HG03558 (cell line): ENCODE data around the gene ADAM12.
"Not testable (repeated sequence)": the region's sequence is repeated elsewhere in the genome, so short reads cannot be mapped to it uniquely, and the experiment has no call there.

Experiments
- ATAC-seq: cut with Tn5 transposase; IDR thresholded peaks from one replicate; pipeline ENCODE4 v1.9.1; 2021; ENCODE audit warnings: moderate number of reproducible peaks; ENCODE audit not compliant: unreplicated experiment; ENCODE audit errors: extremely low read depth

The ADAM12 gene

DNA sequence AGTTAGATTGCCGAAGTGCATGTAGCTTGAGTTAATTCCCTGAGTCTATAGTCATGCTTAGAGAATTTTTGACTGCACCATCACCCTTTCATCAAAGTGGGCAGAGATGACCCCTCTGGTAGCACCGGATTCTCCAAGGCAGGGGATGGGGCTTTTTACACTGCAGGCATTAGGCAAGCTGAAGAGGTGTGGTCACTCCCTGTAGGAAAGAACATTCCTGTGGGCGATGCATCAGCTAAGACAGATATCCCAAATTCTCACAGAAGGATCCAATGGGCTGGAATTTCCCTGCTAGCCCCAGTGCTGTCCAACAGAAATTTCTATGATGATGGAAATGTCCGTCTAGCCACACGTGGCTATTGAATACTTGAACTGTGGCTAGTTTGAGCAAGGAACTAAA lies 118.2 kb downstream of the ADAM12 start:
- no peak for ATAC-seq

DNA sequence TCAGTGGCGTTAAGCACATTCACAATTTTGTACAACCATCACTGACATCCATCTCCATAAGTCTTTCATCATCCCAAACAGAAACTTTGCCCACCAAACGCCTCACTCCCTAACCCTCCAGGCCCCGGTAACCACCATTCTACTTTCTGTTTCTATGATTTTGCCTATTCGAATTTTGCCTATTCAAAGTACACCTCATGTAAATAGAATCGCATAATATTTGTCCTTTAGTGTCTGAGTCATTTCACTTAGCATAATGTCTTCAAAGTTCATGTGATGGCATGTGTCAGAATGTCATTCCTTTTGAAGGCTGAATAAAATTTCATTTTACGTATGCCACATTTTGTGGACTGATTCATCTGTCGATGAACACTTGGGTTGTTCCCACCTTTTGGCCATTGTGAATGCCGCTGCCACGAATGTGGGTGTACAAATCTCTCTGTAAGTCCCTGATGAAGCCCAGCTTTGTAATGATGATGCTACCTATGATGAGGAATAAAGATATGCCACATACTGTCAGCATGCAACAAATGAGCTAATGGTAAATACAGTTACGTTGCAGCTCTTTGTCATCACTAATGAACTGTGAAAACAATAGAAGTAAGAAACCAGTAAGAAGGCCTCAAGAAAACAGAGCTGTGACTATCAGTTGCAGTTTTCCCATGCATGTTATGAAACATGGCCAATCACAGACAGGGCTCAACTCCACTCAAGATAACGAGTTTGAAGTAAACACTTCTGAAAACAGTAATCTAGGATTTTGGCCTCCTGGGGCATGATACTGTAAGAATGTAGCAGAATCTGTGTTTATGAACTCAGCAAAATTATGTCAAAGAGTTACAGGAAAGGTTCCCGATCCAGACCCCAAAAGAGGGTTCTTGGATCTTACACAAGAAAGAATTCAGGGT lies 120.0 kb downstream of the ADAM12 start:
- no peak for ATAC-seq

GRCh38 chr10:126264102-126265018 lies 123.9 kb downstream of the ADAM12 start:
- no peak for ATAC-seq

DNA sequence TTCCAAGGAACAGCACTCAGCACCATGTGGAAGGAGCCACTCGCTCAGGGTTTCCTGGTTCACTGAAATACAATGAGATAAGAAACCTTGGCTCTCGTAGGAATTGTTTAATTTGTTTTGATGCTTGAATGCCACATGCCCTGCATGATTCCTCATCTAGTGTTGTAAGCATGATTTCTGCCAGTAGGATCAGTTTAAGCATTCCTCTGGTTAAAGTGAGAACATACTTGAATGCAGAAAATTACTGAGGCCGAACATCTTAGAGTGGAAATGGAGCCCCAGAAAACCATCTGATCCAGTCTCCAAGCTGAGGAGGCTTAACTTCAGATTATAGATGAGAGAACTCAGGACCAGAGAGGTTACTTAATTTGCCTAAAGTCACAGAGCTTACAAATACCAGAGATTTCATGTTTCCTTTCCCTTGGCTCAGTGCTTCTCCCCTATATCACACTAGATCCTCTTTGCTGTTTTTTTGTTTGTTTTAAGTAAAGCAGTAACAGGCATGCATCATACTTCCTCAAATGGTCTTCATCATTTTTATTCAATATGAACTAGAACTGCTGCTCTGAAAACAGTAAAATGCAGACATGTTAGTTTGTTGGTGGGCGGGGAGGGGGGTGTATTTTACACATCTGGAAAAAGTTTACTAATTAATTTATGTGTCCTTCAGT lies 125.1 kb downstream of the ADAM12 start:
- no peak for ATAC-seq

DNA sequence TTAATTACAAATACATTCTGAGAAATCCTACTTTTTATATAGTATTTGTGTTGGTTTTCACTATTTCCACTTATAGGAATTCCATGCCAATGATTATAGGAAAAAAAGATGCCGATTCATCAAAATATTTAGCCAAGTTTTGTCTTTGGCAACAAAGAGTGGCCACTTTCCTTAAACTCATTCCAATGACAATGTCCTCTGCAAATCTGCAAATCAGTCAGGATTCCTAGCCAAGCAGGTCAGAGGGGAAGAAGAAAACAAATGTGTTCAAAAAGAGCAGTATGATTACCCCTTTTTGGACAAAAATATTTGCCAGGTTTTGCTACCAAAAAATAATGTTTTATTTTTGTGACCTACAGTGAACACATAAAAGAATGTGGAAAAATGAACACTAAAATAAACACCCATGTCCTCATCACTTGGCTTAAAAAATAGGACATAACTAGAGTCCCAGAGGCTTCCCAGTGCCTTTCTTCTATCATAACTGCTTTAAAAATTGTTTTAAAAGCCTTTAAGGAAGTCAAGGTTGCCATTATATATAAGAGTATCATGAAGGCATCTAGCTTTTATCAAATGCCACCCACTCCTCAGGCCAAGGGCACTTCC lies 125.9 kb downstream of the ADAM12 start:
- no peak for ATAC-seq

- ATAC-seq: no peak
Measured at GRCh38 chr10:126259760-126260479, 128.4 kb downstream of the ADAM12 start.

- no peak for ATAC-seq
Measured at GRCh38 chr10:126256864-126257263, 131.4 kb downstream of the ADAM12 start.

GRCh38 chr10:126255313-126255712 lies 133.0 kb downstream of the ADAM12 start:
- no peak for ATAC-seq

- no peak for ATAC-seq
Measured at GRCh38 chr10:126253611-126253998, 134.7 kb downstream of the ADAM12 start.

- ATAC-seq: no peak
Measured at GRCh38 chr10:126252884-126253610, 135.2 kb downstream of the ADAM12 start.

DNA sequence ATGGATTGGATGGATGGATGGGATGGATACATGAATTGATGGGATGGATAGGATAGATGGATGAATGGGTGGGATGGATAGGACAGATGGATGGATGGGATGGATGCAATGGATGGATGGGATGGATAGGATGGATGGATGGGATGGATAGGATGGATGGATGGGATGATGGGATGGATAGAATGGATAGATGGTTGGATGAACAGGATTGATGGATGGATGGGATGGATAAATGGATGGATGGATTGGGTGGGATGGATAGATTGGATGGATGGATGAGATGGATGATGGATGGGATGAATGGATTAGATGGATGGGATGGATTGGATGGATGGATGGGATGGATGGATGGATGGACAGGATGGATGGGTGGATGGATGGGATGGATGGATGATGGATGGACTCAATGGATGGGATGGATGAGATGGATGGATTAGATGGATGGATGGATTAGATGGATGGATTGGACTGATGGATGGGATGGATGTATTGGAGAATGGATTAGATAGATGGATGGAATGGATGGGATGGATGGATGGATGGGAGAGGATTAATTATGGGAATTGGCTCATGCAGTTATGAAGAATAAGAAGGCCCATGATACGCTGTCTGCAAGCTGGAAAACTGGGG lies 136.4 kb downstream of the ADAM12 start:
- ATAC-seq: no peak

DNA sequence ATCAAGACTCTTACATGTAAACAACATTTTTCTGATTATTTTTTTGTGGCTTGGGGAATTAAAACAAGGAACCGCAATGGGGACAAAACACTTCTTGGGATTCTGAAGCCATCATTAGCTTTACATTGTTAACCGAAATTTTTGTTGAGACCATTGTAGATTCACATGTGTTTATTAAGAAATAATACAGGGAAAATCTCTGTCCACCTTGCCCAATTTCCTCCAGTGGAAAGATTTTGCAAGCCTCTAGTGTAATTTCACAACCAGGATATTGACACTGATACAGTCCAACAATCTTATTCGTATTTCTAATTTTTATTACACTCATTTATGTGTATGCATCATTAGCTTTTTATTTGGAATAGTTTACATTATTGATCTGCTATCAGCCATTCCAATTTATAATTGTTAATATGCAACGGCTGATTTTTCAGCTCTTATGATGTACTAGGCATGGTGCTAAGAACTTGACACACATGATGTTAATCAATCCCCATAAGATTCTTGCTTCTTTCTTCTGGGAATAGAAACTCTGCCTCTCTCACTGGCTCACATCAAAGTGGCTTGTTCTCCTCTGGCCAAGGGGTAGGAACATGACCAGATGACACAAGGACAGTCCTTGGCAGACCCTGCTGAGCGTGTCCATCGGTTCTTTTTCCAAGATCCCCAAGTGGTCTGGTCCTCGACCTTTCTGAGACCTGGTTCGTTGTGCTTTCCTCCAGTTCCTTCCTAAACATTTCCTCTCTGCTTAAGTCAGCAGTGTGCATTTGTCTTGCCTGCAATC lies 137.6 kb downstream of the ADAM12 start:
- no peak for ATAC-seq

GRCh38 chr10:126250045-126250444 lies 138.2 kb downstream of the ADAM12 start:
- no peak for ATAC-seq

DNA sequence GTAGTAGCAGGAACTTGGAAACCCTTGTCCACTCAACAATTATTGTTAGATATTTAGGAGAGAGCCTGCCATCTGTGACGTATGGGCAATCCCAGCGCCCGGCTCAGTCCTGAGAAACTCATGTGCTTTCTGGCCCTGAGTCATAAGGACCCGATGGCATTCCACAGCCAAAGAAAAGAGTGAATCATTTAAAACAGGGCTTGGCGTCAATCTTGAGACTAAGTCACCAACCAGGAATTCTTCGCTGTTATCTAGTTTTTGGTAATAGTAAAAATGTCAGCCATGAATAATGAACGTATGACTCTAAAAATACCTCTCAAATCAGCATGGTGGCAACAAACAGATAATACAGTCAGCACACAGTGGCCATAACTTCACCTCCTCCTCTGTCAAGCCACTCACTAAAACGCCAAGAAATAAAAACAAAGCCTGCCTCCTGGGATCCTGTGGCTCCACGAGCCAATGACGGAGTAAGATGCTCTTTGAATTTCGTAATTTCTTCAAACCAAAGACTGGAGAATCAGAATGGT lies 140.8 kb downstream of the ADAM12 start:
- no peak for ATAC-seq

GRCh38 chr10:126246396-126246795 lies 141.9 kb downstream of the ADAM12 start:
- not testable (repeated sequence) for ATAC-seq

DNA sequence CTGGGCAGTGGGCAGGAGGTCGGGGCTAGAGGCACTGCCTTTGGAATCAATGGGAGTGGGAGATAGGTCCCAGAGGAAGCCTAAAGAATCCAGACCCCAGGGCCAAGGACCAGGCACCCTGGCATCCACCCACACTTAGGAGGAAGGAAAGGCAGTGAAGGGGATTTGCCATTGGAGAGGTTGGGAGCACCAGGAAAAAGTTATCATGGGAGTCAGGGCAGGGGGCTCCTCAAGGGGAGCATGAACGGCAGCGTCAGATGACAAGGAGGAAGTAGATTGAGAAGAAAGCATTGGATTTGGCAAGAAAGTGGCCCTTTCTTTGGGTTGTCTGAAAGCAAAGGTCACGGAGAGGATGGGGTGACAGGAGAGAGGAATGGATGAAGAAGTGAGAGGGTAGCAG lies 142.8 kb downstream of the ADAM12 start:
- no peak for ATAC-seq

GRCh38 chr10:126243971-126244370 lies 144.3 kb downstream of the ADAM12 start:
- no peak for ATAC-seq
